ENCODE data around the gene MSH5.

The MSH5 gene

GRCh38 chr6:31762878-31763618, 23.2 kb downstream of the MSH5 start:
- DNase-seq: no peak

GRCh38 chr6:31763619-31763940, 23.8 kb downstream of the MSH5 start:
- no peak for DNase-seq

GRCh38 chr6:31764198-31764597, 24.4 kb downstream of the MSH5 start:
- no peak for DNase-seq

GRCh38 chr6:31765559-31765909, 25.7 kb downstream of the MSH5 start:
- no peak for DNase-seq

GRCh38 chr6:31765910-31766794, 26.3 kb downstream of the MSH5 start:
- DNase-seq: no peak

GRCh38 chr6:31767096-31767645, 27.4 kb downstream of the MSH5 start:
- no peak for DNase-seq

GRCh38 chr6:31768363-31769257, 28.8 kb downstream of the MSH5 start:
- no peak for DNase-seq

GRCh38 chr6:31769684-31770371, 30.0 kb downstream of the MSH5 start:
- DNase-seq: peak; percentile 29

- DNase-seq: no peak
Measured at GRCh38 chr6:31770860-31771259, 31.1 kb downstream of the MSH5 start.

GRCh38 chr6:31771992-31772358, 32.2 kb downstream of the MSH5 start:
- no peak for DNase-seq

- DNase-seq: no peak
Measured at GRCh38 chr6:31775184-31775583, 35.4 kb downstream of the MSH5 start.

GRCh38 chr6:31775633-31776484, 36.1 kb downstream of the MSH5 start:
- no peak for DNase-seq

- DNase-seq: peak; percentile 11
Measured at GRCh38 chr6:31776485-31776988, 36.7 kb downstream of the MSH5 start.

- peak; percentile 27 for DNase-seq
Measured at GRCh38 chr6:31776989-31777666, 37.3 kb downstream of the MSH5 start, which contains the start of gene VWA7. TSS of gene VWA7 (minus strand) at chr6:31777328. CDS start at chr6:31776779, 549 bp downstream.

- DNase-seq: no peak
Measured at GRCh38 chr6:31777667-31778050, 37.9 kb downstream of the MSH5 start.

- DNase-seq: no peak
Measured at GRCh38 chr6:31778193-31778592, 38.4 kb downstream of the MSH5 start.

- no peak for DNase-seq
Measured at GRCh38 chr6:31778999-31779885, 39.4 kb downstream of the MSH5 start.

- DNase-seq: no peak
Measured at GRCh38 chr6:31779908-31780307, 40.1 kb downstream of the MSH5 start.

GRCh38 chr6:31780507-31781243, 40.9 kb downstream of the MSH5 start:
- DNase-seq: no peak

All from DMS 273 treated with DMSO at 0.1 percent for 48 hours (cell line).